ENCODE results near the gene MSX1. TPM values are rescaled to one million over a fixed set of nuclear protein-coding genes. Genes with fewer than 3 reads are reported as not detected.

The MSX1 gene
- total RNA-seq, 1 donor from 2014 or later = 1.6 TPM

GRCh38 chr4:4838936-4839810 is 20.3 kb upstream of the MSX1 start:
- no peak for DNase-seq (ENCODE audit: low read depth)
- no peak overlapping the region for H3K4me3 ChIP-seq (ENCODE audit: low read depth, low read length)
- no peak for TF ChIP-seq CTCF (conservative IDR thresholded peaks at IDR 0.05; ENCODE audit: low read depth, low read length)

GRCh38 chr4:4840351-4840750 is 19.1 kb upstream of the MSX1 start:
- H3K4me3 ChIP-seq (ENCODE audit: low read depth, low read length) = no peak overlapping the region
- DNase-seq (ENCODE audit: low read depth) = no peak
- no peak for TF ChIP-seq CTCF (conservative IDR thresholded peaks at IDR 0.05; ENCODE audit: low read depth, low read length)

- no peak for TF ChIP-seq CTCF (conservative IDR thresholded peaks at IDR 0.05; ENCODE audit: low read depth, low read length)
- DNase-seq (ENCODE audit: low read depth) = no peak
- H3K4me3 ChIP-seq (ENCODE audit: low read depth, low read length) = no peak overlapping the region
Observed at GRCh38 chr4:4841156-4841555, 18.3 kb upstream of the MSX1 start.

GRCh38 chr4:4842476-4843441 is 16.7 kb upstream of the MSX1 start:
- no peak overlapping the region for H3K4me3 ChIP-seq (ENCODE audit: low read depth, low read length)
- DNase-seq (ENCODE audit: low read depth) = no peak
- no peak for TF ChIP-seq CTCF (conservative IDR thresholded peaks at IDR 0.05; ENCODE audit: low read depth, low read length)

- TF ChIP-seq CTCF (conservative IDR thresholded peaks at IDR 0.05; ENCODE audit: low read depth, low read length) = no peak
- DNase-seq (ENCODE audit: low read depth) = no peak
- no peak overlapping the region for H3K4me3 ChIP-seq (ENCODE audit: low read depth, low read length)
Observed at GRCh38 chr4:4843635-4844291, 15.7 kb upstream of the MSX1 start.

- no peak for TF ChIP-seq CTCF (conservative IDR thresholded peaks at IDR 0.05; ENCODE audit: low read depth, low read length)
- DNase-seq (ENCODE audit: low read depth) = no peak
- no peak overlapping the region for H3K4me3 ChIP-seq (ENCODE audit: low read depth, low read length)
Observed at GRCh38 chr4:4845027-4845426, 14.4 kb upstream of the MSX1 start.

Measured in epithelial cell of proximal tubule (primary cell).